ENCODE results near the gene DENND10.
"Not testable (repeated sequence)": the region's sequence is repeated elsewhere in the genome, so short reads cannot be mapped to it uniquely, and the experiment has no call there.

Gene DENND10

DNA sequence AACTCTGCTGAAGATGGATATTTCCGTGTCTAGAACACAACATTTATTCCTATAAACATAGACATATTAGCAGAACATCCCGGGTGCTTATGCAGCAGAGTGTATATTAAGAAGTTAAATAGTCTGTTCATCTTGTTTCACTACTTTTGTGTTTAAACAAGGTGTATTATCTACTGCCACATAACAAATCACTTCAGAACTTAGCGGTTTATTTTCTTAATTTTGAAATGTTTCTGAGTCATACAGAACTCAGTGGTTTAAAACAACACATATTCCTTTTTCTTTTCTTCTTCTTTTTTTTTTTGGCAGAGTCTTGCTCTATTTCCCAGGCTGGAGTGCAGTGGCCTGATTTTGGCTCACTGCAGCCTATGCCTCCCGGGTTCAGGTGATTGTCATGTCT lies 25.8 kb downstream of the DENND10 start:
- FAIRE-seq (no peak), DNase-seq (ENCODE audit: low spot score) (no peak)

- peak; percentile 74 for FAIRE-seq
- peak; percentile 54 for DNase-seq (ENCODE audit: low spot score)
These were observed 27.8 kb downstream of the DENND10 start for GRCh38 chr10:119131512-119132240.

- FAIRE-seq (no peak), DNase-seq (ENCODE audit: low spot score) (no peak)
These were observed 28.8 kb downstream of the DENND10 start for GRCh38 chr10:119132521-119133345.

DNA sequence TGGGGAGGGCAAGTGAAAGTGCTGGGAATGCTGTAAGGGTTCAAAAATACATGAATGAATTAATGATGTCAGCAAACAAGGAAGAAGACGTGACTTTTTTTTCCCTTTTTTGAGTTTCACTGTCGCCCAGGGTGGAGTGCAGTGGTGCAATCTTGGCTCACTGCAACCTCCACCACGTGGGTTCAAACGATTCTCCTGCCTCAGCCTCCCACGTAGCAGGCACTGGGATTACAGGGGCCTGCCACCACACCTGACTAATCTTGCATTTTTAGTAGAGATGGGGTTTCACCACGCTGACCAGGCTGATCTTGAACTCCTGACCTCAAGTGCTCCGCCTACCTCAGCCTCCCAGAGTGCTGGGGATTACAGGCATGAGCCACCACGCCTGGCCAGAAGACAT lies 30.0 kb downstream of the DENND10 start:
- DNase-seq (ENCODE audit: low spot score) (no peak), FAIRE-seq (no peak)

DNA sequence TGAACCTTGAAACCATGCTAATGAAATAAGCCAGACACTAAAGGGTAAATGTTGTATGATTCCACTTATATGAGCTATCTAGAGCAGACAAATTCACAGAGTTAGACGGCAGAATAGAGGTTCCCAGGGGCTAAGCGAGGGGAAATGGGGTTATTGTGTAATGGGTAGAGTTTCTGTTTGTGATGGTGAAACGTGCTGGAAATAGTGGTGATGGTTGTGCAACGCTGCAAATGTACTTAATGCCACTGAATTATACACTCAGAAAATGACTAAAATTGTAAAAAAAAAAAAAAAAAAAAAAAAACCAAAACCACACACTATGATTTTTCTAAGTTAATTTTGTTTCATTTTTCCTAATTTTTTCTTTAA lies 31.6 kb downstream of the DENND10 start:
- no peak for DNase-seq (ENCODE audit: low spot score)
- FAIRE-seq = no peak

GRCh38 chr10:119136084-119136483 lies 32.2 kb downstream of the DENND10 start:
- no peak for DNase-seq (ENCODE audit: low spot score)
- no peak for FAIRE-seq

DNA sequence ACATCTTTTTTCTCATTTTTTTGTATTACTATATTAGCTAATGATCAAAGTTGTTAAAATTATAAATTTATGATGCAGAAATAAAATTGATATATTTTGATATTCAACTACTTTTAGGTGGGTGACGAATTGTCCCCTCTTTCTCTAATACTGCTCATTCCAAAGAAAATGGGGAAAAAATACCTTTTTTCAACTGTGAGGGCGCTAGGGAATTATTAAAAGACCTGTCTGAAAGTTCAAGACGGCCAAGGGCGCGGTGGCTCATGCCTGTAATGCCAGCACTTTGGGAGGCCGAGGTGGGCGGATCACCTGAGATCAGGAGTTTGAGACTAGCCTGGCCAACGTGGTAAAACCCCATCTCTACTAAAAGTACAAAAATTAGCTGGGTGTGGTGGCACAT lies 34.0 kb downstream of the DENND10 start:
- not testable (repeated sequence) for FAIRE-seq; DNase-seq (ENCODE audit: low spot score)

GRCh38 chr10:119138346-119139306 lies 34.7 kb downstream of the DENND10 start:
- DNase-seq (ENCODE audit: low spot score) = no peak
- FAIRE-seq = no peak

- no peak for FAIRE-seq
- no peak for DNase-seq (ENCODE audit: low spot score)
These were observed 35.7 kb downstream of the DENND10 start for GRCh38 chr10:119139464-119140067.

DNA sequence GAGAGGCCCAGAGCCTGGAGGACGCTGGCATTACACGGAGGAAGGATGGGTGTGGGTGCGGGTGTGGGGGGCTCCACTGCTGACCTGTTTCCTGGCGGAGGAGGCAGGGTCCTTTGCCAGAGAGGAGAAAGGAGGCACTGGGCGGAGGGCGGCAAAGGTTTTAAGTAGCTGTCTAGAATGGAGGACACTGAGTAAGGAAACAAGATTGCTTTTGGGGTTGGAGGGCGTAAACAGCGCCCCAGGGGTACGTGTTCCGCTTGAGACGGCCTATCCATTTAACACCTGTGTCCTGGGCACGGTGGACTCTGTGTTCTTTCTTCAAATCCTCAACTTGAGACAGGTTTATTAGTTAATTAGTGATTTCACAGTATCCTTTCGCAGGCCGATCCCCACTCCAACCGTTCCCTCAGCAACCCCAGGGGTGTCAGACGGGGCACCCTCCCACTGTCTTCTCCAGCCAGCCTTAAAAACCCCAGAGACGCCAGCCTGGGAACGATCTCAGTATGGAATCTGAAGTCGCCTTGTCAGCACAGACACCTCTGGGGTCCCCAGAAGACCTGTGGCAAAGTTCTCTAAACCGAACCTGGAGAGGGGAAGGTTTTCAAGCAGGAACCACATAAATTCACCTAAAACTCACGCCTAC lies 36.8 kb downstream of the DENND10 start:
- DNase-seq (ENCODE audit: low spot score) (no peak), FAIRE-seq (no peak)

DNA sequence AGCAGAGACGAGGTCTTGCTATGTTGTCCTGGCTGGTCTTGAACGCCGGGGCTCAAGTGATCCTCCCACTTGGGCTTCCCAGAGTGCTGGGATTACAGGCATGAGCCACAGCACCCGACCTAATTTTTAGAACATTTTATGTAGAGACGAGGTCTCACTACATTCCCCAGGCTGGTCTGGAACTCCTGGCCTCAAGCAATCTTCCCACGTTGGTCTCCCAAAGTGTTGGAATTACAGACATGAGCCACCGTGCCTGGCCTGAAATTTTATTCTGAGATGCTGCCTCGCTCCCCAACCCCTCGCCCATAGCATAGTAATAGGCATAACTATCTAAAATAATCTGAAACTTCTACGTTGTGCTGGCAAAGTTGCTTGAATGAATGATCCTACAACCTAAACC lies 39.7 kb downstream of the DENND10 start:
- FAIRE-seq (no peak), DNase-seq (ENCODE audit: low spot score) (no peak)

GRCh38 chr10:119149157-119149556 lies 45.2 kb downstream of the DENND10 start:
- FAIRE-seq = no peak

DNA sequence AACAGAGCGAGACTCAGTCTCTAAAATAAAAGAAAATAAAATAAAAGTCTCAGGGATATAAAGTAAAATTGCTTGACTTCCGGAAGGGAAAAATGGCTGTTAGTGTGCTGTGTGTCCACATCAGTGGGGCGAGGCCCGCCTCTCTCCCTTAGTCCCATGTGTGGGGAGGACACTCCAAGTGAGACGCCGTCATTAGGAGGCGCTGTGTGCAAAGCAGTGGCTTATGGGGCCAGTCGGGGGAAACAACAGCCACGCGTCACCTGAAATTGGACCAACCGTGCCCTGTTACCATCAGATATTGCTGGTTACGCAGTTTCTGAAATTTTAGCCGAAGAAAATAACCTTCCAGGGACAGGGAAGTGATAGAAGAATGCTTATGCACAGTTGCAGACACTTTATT lies 45.8 kb downstream of the DENND10 start:
- DNase-seq (ENCODE audit: low spot score) (no peak), FAIRE-seq (no peak)

More at GRCh38 chr10:119149157-119149556, 45.2 kb downstream of the DENND10 start:
- DNase-seq (ENCODE audit: low spot score) = no peak

DNA sequence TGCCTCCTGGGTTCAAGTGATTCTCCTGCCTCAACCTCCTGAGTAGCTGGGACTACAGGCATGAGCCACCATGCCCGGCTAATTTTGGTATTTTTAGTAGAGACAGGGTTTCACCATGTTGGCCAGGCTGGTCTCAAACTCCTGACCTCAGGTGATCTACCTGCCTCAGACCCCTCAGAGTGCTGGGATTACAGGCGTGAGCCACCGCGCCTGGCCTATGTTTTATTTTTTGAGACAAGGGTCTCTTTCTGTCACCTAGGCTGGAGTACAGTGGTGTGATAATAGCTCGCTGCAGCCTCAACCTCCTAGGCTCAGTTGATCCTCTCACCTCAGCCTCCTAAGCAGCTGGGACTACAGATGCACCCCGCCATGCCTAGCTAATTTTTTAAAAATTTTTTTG lies 47.7 kb downstream of the DENND10 start:
- DNase-seq (ENCODE audit: low spot score); FAIRE-seq: not testable (repeated sequence)

GRCh38 chr10:119153041-119153440 lies 49.1 kb downstream of the DENND10 start:
- FAIRE-seq = no peak

GRCh38 chr10:119153661-119154060 lies 49.7 kb downstream of the DENND10 start:
- DNase-seq (ENCODE audit: low spot score) = no peak
- FAIRE-seq = no peak

More at GRCh38 chr10:119153041-119153440, 49.1 kb downstream of the DENND10 start:
- no peak for DNase-seq (ENCODE audit: low spot score)

- FAIRE-seq = no peak
These were observed 55.4 kb downstream of the DENND10 start for GRCh38 chr10:119159332-119159731.

DNA sequence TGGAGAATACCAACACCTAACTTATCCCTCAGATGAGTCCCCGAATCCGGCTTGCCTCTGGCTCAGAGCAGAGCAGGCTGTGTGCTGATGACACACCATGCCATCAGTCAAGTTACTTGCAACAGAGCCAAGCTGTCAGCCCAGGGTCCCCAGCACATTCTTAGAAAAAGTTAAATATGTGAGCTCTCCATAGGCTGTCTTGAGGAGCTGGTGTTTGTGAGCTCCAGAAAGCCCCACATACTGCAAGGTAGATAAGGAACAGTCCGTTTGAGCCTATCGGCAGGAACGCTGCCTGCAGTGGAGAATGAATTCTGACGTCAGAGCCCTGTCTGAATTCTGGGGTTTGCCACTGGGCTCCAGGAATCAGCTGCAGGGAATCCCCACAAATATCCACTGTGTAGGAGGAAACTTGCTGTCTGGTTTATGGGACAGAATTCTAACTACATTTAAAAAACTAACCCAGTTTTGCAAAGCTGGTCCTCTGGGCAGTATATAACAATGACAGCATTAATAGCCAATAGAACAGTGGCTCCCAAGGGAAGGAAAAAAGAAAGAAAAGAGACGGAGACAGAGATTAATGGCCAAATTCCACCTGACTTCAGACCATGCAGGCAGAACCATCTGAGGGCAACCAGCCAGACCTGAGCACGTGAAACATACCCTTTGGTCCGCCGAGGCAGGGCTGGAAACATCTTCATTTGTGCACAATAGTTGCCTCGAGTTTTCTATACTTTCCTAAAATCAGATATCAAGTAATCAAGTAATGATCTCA lies 58.0 kb downstream of the DENND10 start:
- FAIRE-seq (no peak), DNase-seq (ENCODE audit: low spot score) (no peak)

More at GRCh38 chr10:119159332-119159731, 55.4 kb downstream of the DENND10 start:
- no peak for DNase-seq (ENCODE audit: low spot score)

- FAIRE-seq (no peak), DNase-seq (ENCODE audit: low spot score) (no peak)
These were observed 58.7 kb downstream of the DENND10 start for GRCh38 chr10:119162452-119163092.

Data from RCC 7860 (cell line).